NCI-H82 treated with DMSO at 0.1 percent for 48 hours (cell line): ENCODE results near the gene ROBO3.

Experiments
- DNase-seq: peaks from one replicate; lab custom pipeline; 2025; ENCODE audit not compliant: unreplicated experiment; lab: John Stamatoyannopoulos, UW

The ROBO3 gene

GRCh38 chr11:124890151-124890550 lies 24.9 kb downstream of the ROBO3 start:
- DNase-seq: no peak

- DNase-seq: no peak
Observed at GRCh38 chr11:124890683-124891372, 25.6 kb downstream of the ROBO3 start.

- DNase-seq: no peak
Observed at GRCh38 chr11:124891373-124891861, 26.2 kb downstream of the ROBO3 start.

GRCh38 chr11:124892146-124892545 lies 26.9 kb downstream of the ROBO3 start:
- DNase-seq: no peak

GRCh38 chr11:124892750-124893454 lies 27.7 kb downstream of the ROBO3 start:
- DNase-seq: no peak

- no peak for DNase-seq
Observed at GRCh38 chr11:124893781-124894401, 28.7 kb downstream of the ROBO3 start.

GRCh38 chr11:124894606-124895430 lies 29.6 kb downstream of the ROBO3 start:
- DNase-seq: no peak

GRCh38 chr11:124895471-124895971 lies 30.3 kb downstream of the ROBO3 start:
- DNase-seq: no peak

- DNase-seq: no peak
Observed at GRCh38 chr11:124896071-124896750, 31.0 kb downstream of the ROBO3 start.

GRCh38 chr11:124896821-124897391 lies 31.7 kb downstream of the ROBO3 start:
- DNase-seq: no peak

GRCh38 chr11:124897674-124898262 lies 32.5 kb downstream of the ROBO3 start, which contains the start of gene ROBO4:
Gene ROBO4 (minus strand): TSS chr11:124897865. CDS start chr11:124897795, 70 bp downstream.
- DNase-seq: peak; percentile 76

GRCh38 chr11:124898263-124898680 lies 33.0 kb downstream of the ROBO3 start:
- DNase-seq: no peak

- DNase-seq: no peak
Observed at GRCh38 chr11:124898711-124899110, 33.5 kb downstream of the ROBO3 start.

GRCh38 chr11:124899383-124900145 lies 34.3 kb downstream of the ROBO3 start:
- DNase-seq: peak; percentile 35

- DNase-seq: no peak
Observed at GRCh38 chr11:124900464-124900863, 35.2 kb downstream of the ROBO3 start.

- no peak for DNase-seq
Observed at GRCh38 chr11:124902616-124903015, 37.4 kb downstream of the ROBO3 start.

GRCh38 chr11:124915541-124916369 lies 50.5 kb downstream of the ROBO3 start:
- DNase-seq: no peak

GRCh38 chr11:124916370-124916710 lies 51.1 kb downstream of the ROBO3 start:
- DNase-seq: no peak
